Liver (tissue), 9 donors: ENCODE results near the gene BTF3L4. TPM values are rescaled to one million over a fixed set of nuclear protein-coding genes. Genes with fewer than 3 reads are reported as not detected.

Experiments used
- DNase-seq: peaks from one replicate; pipeline ENCODE4 v3.0.0-alpha.2; 2017; ENCODE audit warnings: low spot score
- H3K27ac ChIP-seq, 2 donors: one replicate each; pipeline ENCODE4 v1.7.0; 2013; ENCODE audit warnings: inconsistent platforms in 2 of 2, low read length in 2 of 2, control low read depth in 1 of 2, low read depth in 1 of 2, mild to moderate bottlenecking in 1 of 2
- H3K27me3 ChIP-seq, 4 donors: one replicate each; pipeline versions ENCODE4 v1.6.1 to v1.7.0; 2013; ENCODE audit warnings: low read length in 3 of 4, inconsistent platforms in 1 of 4, mild to moderate bottlenecking in 1 of 4, moderate library complexity in 1 of 4; ENCODE audit not compliant: control insufficient read depth in 4 of 4, insufficient read depth in 4 of 4
- H3K36me3 ChIP-seq, 4 donors: one replicate each; pipeline versions ENCODE4 v1.6.1 to v1.7.0; 2013; ENCODE audit warnings: low read length in 3 of 4, mild to moderate bottlenecking in 3 of 4, low read depth in 1 of 4, moderate library complexity in 1 of 4; ENCODE audit not compliant: control insufficient read depth in 4 of 4, insufficient read depth in 3 of 4
- H3K4me1 ChIP-seq, 4 donors: one replicate each; pipeline versions ENCODE4 v1.6.1 to v1.7.0; 2013; ENCODE audit warnings: low read length in 3 of 4, mild to moderate bottlenecking in 3 of 4, moderate library complexity in 1 of 4; ENCODE audit not compliant: control insufficient read depth in 4 of 4, insufficient read depth in 4 of 4
- H3K4me3 ChIP-seq, 3 donors: one replicate each; pipeline versions ENCODE4 v1.6.1 to v1.7.0; 2013; ENCODE audit warnings: low read length in 3 of 3, control low read depth in 1 of 3, low read depth in 1 of 3, mild to moderate bottlenecking in 1 of 3
- H3K9ac ChIP-seq, 2 donors: one replicate each; pipeline ENCODE4 v1.7.0; 2013; ENCODE audit warnings: low read length in 2 of 2, mild to moderate bottlenecking in 2 of 2, moderate library complexity in 2 of 2, control low read depth in 1 of 2, low read depth in 1 of 2
- H3K9me3 ChIP-seq, 4 donors: one replicate each; pipeline versions ENCODE4 v1.6.1 to v1.7.0; 2013; ENCODE audit warnings: low read length in 3 of 4; ENCODE audit not compliant: control insufficient read depth in 4 of 4
- ATF3 ChIP-seq: IDR thresholded peaks from 2 replicates; pipeline ENCODE4 v1.6.1; 2016; ENCODE audit warnings: antibody characterized with exemption
- CTCF ChIP-seq: fragments of 150-350 bp; IDR thresholded peaks from 2 replicates; pipeline ENCODE4 v1.5.1; 2017; ENCODE audit warnings: improper control_type of control experiment, low read depth, low read length; ENCODE audit not compliant: missing input control
- EGR1 ChIP-seq, 2 donors: IDR thresholded peaks; 2 replicates each; pipeline ENCODE4 v1.6.1; 2016 to 2018; ENCODE audit warnings: antibody characterized with exemption in 2 of 2, low read depth in 2 of 2
- FOXA1 ChIP-seq: IDR thresholded peaks from 2 replicates; pipeline ENCODE4 v1.6.1; 2016; ENCODE audit warnings: antibody characterized with exemption
- FOXA2 ChIP-seq: IDR thresholded peaks from 2 replicates; pipeline ENCODE4 v1.6.1; 2016; ENCODE audit warnings: antibody characterized with exemption
- GABPA ChIP-seq, 2 donors: IDR thresholded peaks in 1 of 2; conservative IDR thresholded peaks in 1 of 2; 2 replicates each; pipeline ENCODE4 v1.6.1; 2016; ENCODE audit warnings: antibody characterized with exemption in 2 of 2, mild to moderate bottlenecking in 1 of 2, moderate library complexity in 1 of 2
- HNF4A ChIP-seq, 2 donors: conservative IDR thresholded peaks; 2 replicates each; pipeline ENCODE4 v1.6.1; 2016; ENCODE audit warnings: antibody characterized with exemption in 2 of 2, mild to moderate bottlenecking in 2 of 2
- HNF4G ChIP-seq: IDR thresholded peaks from 2 replicates; pipeline ENCODE4 v1.6.1; 2016; ENCODE audit warnings: antibody characterized with exemption
- RAD21 ChIP-seq, 2 donors: IDR thresholded peaks; 2 replicates each; pipeline ENCODE4 v1.6.1; 2016; ENCODE audit warnings: antibody characterized with exemption in 2 of 2, mild to moderate bottlenecking in 2 of 2
- REST ChIP-seq: IDR thresholded peaks from 2 replicates; pipeline ENCODE4 v1.6.1; 2016; ENCODE audit warnings: antibody characterized with exemption, mild to moderate bottlenecking
- RXRA ChIP-seq, 2 donors: IDR thresholded peaks; 2 replicates each; pipeline ENCODE4 v1.6.1; 2017 to 2018; ENCODE audit warnings: antibody characterized with exemption in 2 of 2, mild to moderate bottlenecking in 1 of 2
- SP1 ChIP-seq: IDR thresholded peaks from 2 replicates; pipeline ENCODE4 v1.6.1; 2018; ENCODE audit warnings: antibody characterized with exemption, mild to moderate bottlenecking
- TAF1 ChIP-seq: conservative IDR thresholded peaks from 2 replicates; pipeline ENCODE4 v1.6.1; 2016; ENCODE audit warnings: antibody characterized with exemption, mild to moderate bottlenecking
- YY1 ChIP-seq: IDR thresholded peaks from 2 replicates; pipeline ENCODE4 v1.6.1; 2016; ENCODE audit warnings: antibody characterized with exemption, mild to moderate bottlenecking
- WGBS: extraction: QIAGEN DNeasy Blood & Tissue Kit; methylation state at CpG from one replicate; pipeline ENCODE4 v1.1.7; 2013; 5-methylcytosine and 5-hydroxymethylcytosine counted together
- polyA plus RNA-seq, 2 donors: library from polyadenylated mRNA; stranded (reverse) in 1 of 2; unstranded in 1 of 2; fragments of 200-250 nt in 1 of 2; fragments of >200 nt in 1 of 2; fragmentation: Nextera tagmentation in 1 of 2; extraction: Ambion mirVana in 1 of 2; gene quantifications; one replicate each; pipeline versions ENCODE4 v1.2.1 to v1.2.3, GENCODE V29; 2013 to 2015
- total RNA-seq, 2 donors: library from RNA; depleted of rRNA; stranded (reverse); fragments of >200 nt; gene quantifications; one replicate each; pipeline ENCODE4 v1.2.3, GENCODE V29; 2014
- TF ChIP-seq, protein P1 (sequence below): IDR thresholded peaks from 2 replicates; pipeline ENCODE4 v1.6.1; 2016; ENCODE audit warnings: antibody characterized with exemption
- TF ChIP-seq, protein P2 (sequence below): IDR thresholded peaks from 2 replicates; pipeline ENCODE4 v1.6.1; 2016; ENCODE audit warnings: antibody characterized with exemption
- donor health status: healthy.
- donor health status: healthy.
- donor health status: healthy.
- donor health status: healthy.
- donor health status: healthy.

BTF3L4 gene
- total and polyA plus RNA-seq, 4 donors: 13.4 to 33.3 (median 18.5) TPM

DNA sequence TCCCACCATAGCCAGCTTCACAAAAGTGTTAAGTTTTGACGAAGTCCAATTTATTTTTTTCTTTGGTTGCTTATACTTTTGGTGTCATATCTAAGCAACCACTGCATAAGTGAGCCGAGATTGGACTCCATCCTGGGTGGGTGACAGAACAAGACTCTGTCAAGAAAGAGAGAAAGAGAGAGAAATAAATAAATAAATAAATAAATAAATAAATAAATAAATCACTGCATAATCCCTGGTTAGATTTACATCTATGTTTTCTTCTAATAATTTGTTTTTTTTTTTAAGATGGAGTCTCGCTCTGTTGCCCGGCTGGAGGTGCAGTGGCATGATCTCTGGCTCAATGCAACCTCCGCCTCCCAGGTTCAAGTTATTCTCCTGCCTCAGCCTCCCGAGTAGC, 67.5 kb downstream of the BTF3L4 start:
- Histone ChIP-seq H3K27ac (no peak overlapping the region), H3K9ac (no peak overlapping the region), H3K36me3 (no peaks in the 10 kb centered on the region), H3K4me3 (no peak overlapping the region), H3K27me3 (peaks cover 0 to 2% (median 0%) of the 10 kb centered on the region in 4 donors), H3K4me1 (no peaks in the 10 kb centered on the region), H3K9me3 (no peaks in the 10 kb centered on the region)
- 89% methylated on average over 6 of the region's 6 CpGs for WGBS
- TF ChIP-seq YY1 (no peak), HNF4A (conservative IDR thresholded peaks at IDR 0.05) (no peak), SP1 (no peak), TAF1 (no peak), REST (no peak), FOXA2 (no peak), ATF3 (no peak), RXRA (IDR thresholded peaks at IDR 0.05) (no peak), RAD21 (IDR thresholded peaks at IDR 0.05) (no peak), EGR1 (IDR thresholded peaks at IDR 0.05; ENCODE audit: low read depth in 2 of 2) (no peak), CTCF (no peak), GABPA (IDR thresholded peaks at IDR 0.05 in 1 of 2, conservative IDR thresholded peaks at IDR 0.05 in 1 of 2) (no peak), HNF4G (no peak)
- DNase-seq: no peak

- no peaks in the 10 kb centered on the region for H3K4me1 ChIP-seq
- no peak overlapping the region for H3K9ac ChIP-seq
- no peak overlapping the region for H3K27ac ChIP-seq
- peaks cover 0 to 2% (median 0%) of the 10 kb centered on the region in 4 donors for H3K27me3 ChIP-seq
- H3K9me3 ChIP-seq: no peaks in the 10 kb centered on the region
- H3K4me3 ChIP-seq: no peak overlapping the region
- no peaks in the 10 kb centered on the region for H3K36me3 ChIP-seq
- no peak for DNase-seq
- TF ChIP-seq YY1 (no peak), FOXA2 (no peak), HNF4A (conservative IDR thresholded peaks at IDR 0.05) (no peak), ATF3 (no peak), RXRA (IDR thresholded peaks at IDR 0.05) (no peak), FOXA1 (no peak), HNF4G (no peak), CTCF (no peak), TAF1 (no peak), SP1 (no peak), REST (no peak), RAD21 (IDR thresholded peaks at IDR 0.05) (no peak)
- TF ChIP-seq, protein P1, sequence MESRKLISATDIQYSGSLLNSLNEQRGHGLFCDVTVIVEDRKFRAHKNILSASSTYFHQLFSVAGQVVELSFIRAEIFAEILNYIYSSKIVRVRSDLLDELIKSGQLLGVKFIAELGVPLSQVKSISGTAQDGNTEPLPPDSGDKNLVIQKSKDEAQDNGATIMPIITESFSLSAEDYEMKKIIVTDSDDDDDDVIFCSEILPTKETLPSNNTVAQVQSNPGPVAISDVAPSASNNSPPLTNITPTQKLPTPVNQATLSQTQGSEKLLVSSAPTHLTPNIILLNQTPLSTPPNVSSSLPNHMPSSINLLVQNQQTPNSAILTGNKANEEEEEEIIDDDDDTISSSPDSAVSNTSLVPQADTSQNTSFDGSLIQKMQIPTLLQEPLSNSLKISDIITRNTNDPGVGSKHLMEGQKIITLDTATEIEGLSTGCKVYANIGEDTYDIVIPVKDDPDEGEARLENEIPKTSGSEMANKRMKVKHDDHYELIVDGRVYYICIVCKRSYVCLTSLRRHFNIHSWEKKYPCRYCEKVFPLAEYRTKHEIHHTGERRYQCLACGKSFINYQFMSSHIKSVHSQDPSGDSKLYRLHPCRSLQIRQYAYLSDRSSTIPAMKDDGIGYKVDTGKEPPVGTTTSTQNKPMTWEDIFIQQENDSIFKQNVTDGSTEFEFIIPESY: no peak
- TF ChIP-seq, protein P2, sequence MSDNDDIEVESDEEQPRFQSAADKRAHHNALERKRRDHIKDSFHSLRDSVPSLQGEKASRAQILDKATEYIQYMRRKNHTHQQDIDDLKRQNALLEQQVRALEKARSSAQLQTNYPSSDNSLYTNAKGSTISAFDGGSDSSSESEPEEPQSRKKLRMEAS: no peak
These were observed 69.8 kb downstream of the BTF3L4 start for GRCh38 chr1:52125736-52126359.
